NCI-H1105 (cell line): ENCODE results near the gene ALDOA.
A peak's percentile ranks its signal among the peaks of the same experiment; 100 is the strongest.
"Not testable (repeated sequence)": the region's sequence is repeated elsewhere in the genome, so short reads cannot be mapped to it uniquely, and the experiment has no call there.

Experiments used
- DNase-seq: peaks from one replicate; lab custom pipeline; 2025; lab: John Stamatoyannopoulos, UW

The ALDOA gene

GRCh38 chr16:30065102-30065942 lies at the start of gene ALDOA:
Gene ALDOA, plus strand, starts transcription at chr16:30065760. Its CDS starts 1,138 bp downstream, at chr16:30066898.
- DNase-seq, result peak; percentile 97

- no peak for DNase-seq
Measured at GRCh38 chr16:30016555-30017276, 48.8 kb upstream of the ALDOA start.

GRCh38 chr16:30017277-30017656 lies 48.3 kb upstream of the ALDOA start:
- no peak for DNase-seq

GRCh38 chr16:30017937-30018336 lies 47.6 kb upstream of the ALDOA start:
- not testable (repeated sequence) for DNase-seq

GRCh38 chr16:30018731-30019158 lies 46.8 kb upstream of the ALDOA start:
- no peak for DNase-seq

GRCh38 chr16:30022887-30023286 lies 42.7 kb upstream of the ALDOA start, which contains the start of gene C16orf92:
Gene C16orf92, plus strand, starts transcription at chr16:30023198. Its CDS starts 143 bp downstream, at chr16:30023341.
- DNase-seq, result no peak

GRCh38 chr16:30023586-30023985 lies 42.0 kb upstream of the ALDOA start:
- DNase-seq, result no peak

GRCh38 chr16:30024451-30024850 lies 41.1 kb upstream of the ALDOA start:
- DNase-seq, result no peak

GRCh38 chr16:30025156-30025555 lies 40.4 kb upstream of the ALDOA start:
- no peak for DNase-seq

GRCh38 chr16:30025574-30025973 lies 40.0 kb upstream of the ALDOA start:
- DNase-seq, result no peak

GRCh38 chr16:30026449-30026848 lies 39.1 kb upstream of the ALDOA start:
- DNase-seq, result no peak

- DNase-seq, result no peak
Measured at GRCh38 chr16:30027588-30028437, 37.7 kb upstream of the ALDOA start.

GRCh38 chr16:30028438-30029076 lies 37.0 kb upstream of the ALDOA start:
- DNase-seq, result no peak

- DNase-seq, result no peak
Measured at GRCh38 chr16:30030011-30030685, 35.4 kb upstream of the ALDOA start.

GRCh38 chr16:30030841-30031413 lies 34.6 kb upstream of the ALDOA start, which contains the start of gene TLCD3B:
Gene TLCD3B, minus strand, starts transcription at chr16:30031271. Its CDS starts 744 bp downstream, at chr16:30030527.
- peak; percentile 34 for DNase-seq

GRCh38 chr16:30031477-30031918 lies 34.1 kb upstream of the ALDOA start:
- no peak for DNase-seq

GRCh38 chr16:30032083-30032819 lies 33.3 kb upstream of the ALDOA start:
- DNase-seq, result peak; percentile 65

GRCh38 chr16:30033270-30033669 lies 32.3 kb upstream of the ALDOA start:
- no peak for DNase-seq

- DNase-seq, result no peak
Measured at GRCh38 chr16:30040221-30040620, 25.3 kb upstream of the ALDOA start.

- DNase-seq, result not testable (repeated sequence)
Measured at GRCh38 chr16:30040690-30041089, 24.9 kb upstream of the ALDOA start.
